Keratinocyte (primary cell): Measurements from ENCODE around the gene ARHGEF33. TPM values are rescaled to one million over a fixed set of nuclear protein-coding genes. Genes with fewer than 3 reads are reported as not detected.

Experiments used
- DNase-seq: peaks from one replicate; pipeline ENCODE4 v3.0.0-alpha.2; 2011; ENCODE audit warnings: low read depth, missing footprints, low spot score
- FAIRE-seq: peaks from 2 replicates; lab custom pipeline; 2011; peaks lifted over from hg19 to GRCh38; lab: Jason Lieb, UNC
- H2AFZ ChIP-seq: 2 replicates; pipeline ENCODE4 v1.6.0; 2012; ENCODE audit warnings: low read length, control low read depth, inconsistent platforms; ENCODE audit not compliant: control insufficient read depth
- H3K27ac ChIP-seq: 2 replicates; pipeline ENCODE4 v1.5.1; 2011; ENCODE audit warnings: low read length; ENCODE audit not compliant: control insufficient read depth, insufficient read depth
- H3K27me3 ChIP-seq: 3 replicates; pipeline ENCODE4 v1.6.0; 2011; ENCODE audit warnings: low read length; ENCODE audit not compliant: control insufficient read depth, insufficient read depth; ENCODE audit errors: extremely low read depth
- H3K36me3 ChIP-seq, 2 experiments: 2 replicates in 1 of 2; 3 replicates in 1 of 2; pipeline ENCODE4 v1.5.1; 2011; ENCODE audit warnings: low read length in 2 of 2, mild to moderate bottlenecking in 1 of 2; ENCODE audit not compliant: control insufficient read depth in 2 of 2, insufficient read depth in 2 of 2; ENCODE audit errors: extremely low read depth in 1 of 2
- H3K4me1 ChIP-seq: 3 replicates; pipeline ENCODE4 v1.5.1; 2011; ENCODE audit warnings: low read length; ENCODE audit not compliant: control insufficient read depth, insufficient read depth; ENCODE audit errors: extremely low read depth
- H3K4me2 ChIP-seq: 3 replicates; pipeline ENCODE4 v1.6.0; 2011; ENCODE audit warnings: low read depth, low read length; ENCODE audit not compliant: control insufficient read depth, insufficient read depth; ENCODE audit errors: extremely low read depth
- H3K4me3 ChIP-seq, 3 experiments: fragments of 200-600 bp in 1 of 3; sonication (generic) in 1 of 3; 2 replicates in 2 of 3; 3 replicates in 1 of 3; pipeline ENCODE4 v1.5.1; 2011 to 2016; ENCODE audit warnings: low read length in 3 of 3, mild to moderate bottlenecking in 3 of 3, control low read depth in 2 of 3, inconsistent platforms in 1 of 3, low read depth in 1 of 3, mixed read lengths in 1 of 3, mixed run types in 1 of 3, moderate library complexity in 1 of 3; ENCODE audit not compliant: control insufficient read depth in 2 of 3, insufficient read depth in 2 of 3; ENCODE audit errors: extremely low read depth in 1 of 3
- H3K79me2 ChIP-seq: 2 replicates; pipeline ENCODE4 v1.6.0; 2012; ENCODE audit warnings: low read length; ENCODE audit not compliant: control insufficient read depth, insufficient read depth
- H3K9ac ChIP-seq: 3 replicates; pipeline ENCODE4 v1.6.0; 2011; ENCODE audit warnings: low read length; ENCODE audit not compliant: control insufficient read depth, insufficient read depth; ENCODE audit errors: extremely low read depth
- H3K9me1 ChIP-seq: 3 replicates; pipeline ENCODE4 v1.6.0; 2011; ENCODE audit warnings: low read length; ENCODE audit not compliant: control insufficient read depth, insufficient read depth; ENCODE audit errors: extremely low read depth
- H3K9me3 ChIP-seq: 2 replicates; pipeline ENCODE4 v1.5.1; 2012; ENCODE audit warnings: low read depth, low read length; ENCODE audit not compliant: control insufficient read depth
- H4K20me1 ChIP-seq: 3 replicates; pipeline ENCODE4 v1.6.0; 2011; ENCODE audit warnings: low read length; ENCODE audit not compliant: control insufficient read depth, insufficient read depth; ENCODE audit errors: extremely low read depth
- CTCF ChIP-seq, 3 experiments: IDR thresholded peaks in 1 of 3; conservative IDR thresholded peaks in 1 of 3; optimal IDR thresholded peaks in 1 of 3; 2 replicates in 2 of 3; 3 replicates in 1 of 3; pipeline versions ENCODE3 to v1.5.1; 2011; ENCODE audit warnings: low read length in 3 of 3, mild to moderate bottlenecking in 3 of 3, moderate library complexity in 2 of 3, control low read depth in 1 of 3, inconsistent platforms in 1 of 3; ENCODE audit not compliant: insufficient read depth in 2 of 3; ENCODE audit errors: extremely low read depth in 1 of 3
- EZH2 ChIP-seq: IDR thresholded peaks from one replicate; pipeline ENCODE4 v1.6.1; 2012; ENCODE audit warnings: inconsistent platforms, mild to moderate bottlenecking, low read length, moderate library complexity
- dilution Hi-C: fragments of 300-500 bp; cut with MboI; formaldehyde crosslinking; loops from one replicate; pipeline ENCODE4 v1.7.0; 2020; ENCODE audit warnings: low sequenced_read_pairs; ENCODE audit not compliant: extremely low pct_ligation_motif_present
- polyA plus RNA-seq, 5 experiments: library from polyadenylated mRNA; depleted of rRNA in 3 of 5; stranded (reverse) in 3 of 5; stranded (forward) in 1 of 5; unstranded in 1 of 5; fragments of >200 nt; gene quantifications; 1 replicate in 1 of 5; 2 replicates in 3 of 5; 3 replicates in 1 of 5; pipeline versions ENCODE4 v1.2.1 to v1.2.3, GENCODE V29; 2011 to 2012; ENCODE audit warnings: missing spikeins in 2 of 5, low read depth in 1 of 5, low replicate concordance in 1 of 5

ARHGEF33 gene
- polyA plus RNA-seq, 1 donor (not counting 4 experiments of a cell fraction or from before 2014, with no cell fraction given): 0.09 TPM

- dilution Hi-C loops: no loop called here
- DNase-seq (no peak), FAIRE-seq (no peak)
- Histone ChIP-seq H3K79me2 (no peaks in the 10 kb centered on the region), H3K9ac (no peak overlapping the region), H3K36me3 (no peaks in the 10 kb centered on the region), H3K4me3 (peak overlapping the region in 1 of 3 experiments; percentile 34), H3K4me1 (no peaks in the 10 kb centered on the region), H2AFZ (peak overlapping the region; percentile 60), H3K4me2 (peak overlapping the region; percentile 55), H3K9me3 (no peaks in the 10 kb centered on the region), H4K20me1 (no peaks in the 10 kb centered on the region), H3K9me1 (no peaks in the 10 kb centered on the region), H3K27me3 (peaks cover 17% of the 10 kb centered on the region), H3K27ac (no peak overlapping the region)
- no peak for TF ChIP-seq CTCF (optimal IDR thresholded peaks at IDR 0.05 in 1 of 3, IDR thresholded peaks at IDR 0.05 in 1 of 3, conservative IDR thresholded peaks at IDR 0.05 in 1 of 3; ENCODE audit: extremely low read depth in 1 of 3, insufficient read depth in 2 of 3, low read length in 3 of 3)
- TF ChIP-seq EZH2: no peak
Measured at GRCh38 chr2:38960609-38961320, 71.1 kb downstream of the ARHGEF33 start.

GRCh38 chr2:38966006-38966405 is 76.3 kb downstream of the ARHGEF33 start:
- TF ChIP-seq EZH2: no peak
- TF ChIP-seq CTCF (optimal IDR thresholded peaks at IDR 0.05 in 1 of 3, IDR thresholded peaks at IDR 0.05 in 1 of 3, conservative IDR thresholded peaks at IDR 0.05 in 1 of 3; ENCODE audit: extremely low read depth in 1 of 3, insufficient read depth in 2 of 3, low read length in 3 of 3): no peak
- Histone ChIP-seq H3K36me3 (no peaks in the 10 kb centered on the region), H2AFZ (no peak overlapping the region), H3K9me3 (no peaks in the 10 kb centered on the region), H4K20me1 (no peaks in the 10 kb centered on the region), H3K79me2 (no peaks in the 10 kb centered on the region), H3K27ac (no peak overlapping the region), H3K4me3 (no peak overlapping the region), H3K27me3 (peaks cover under 1% of the 10 kb centered on the region), H3K4me1 (no peaks in the 10 kb centered on the region), H3K9me1 (no peaks in the 10 kb centered on the region), H3K4me2 (no peak overlapping the region), H3K9ac (no peak overlapping the region)
- dilution Hi-C loops: no loop called here
- no peak for DNase-seq
- no peak for FAIRE-seq
